RCC 7860 (cell line): ENCODE measurements around the gene TARBP2.

Experiments
- DNase-seq: peaks from one replicate; pipeline ENCODE4 v3.0.0-alpha.2; 2015; ENCODE audit warnings: low spot score
- FAIRE-seq: peaks from 2 replicates; lab custom pipeline; 2012; peaks lifted over from hg19 to GRCh38; lab: Jason Lieb, UNC

Gene TARBP2

DNA sequence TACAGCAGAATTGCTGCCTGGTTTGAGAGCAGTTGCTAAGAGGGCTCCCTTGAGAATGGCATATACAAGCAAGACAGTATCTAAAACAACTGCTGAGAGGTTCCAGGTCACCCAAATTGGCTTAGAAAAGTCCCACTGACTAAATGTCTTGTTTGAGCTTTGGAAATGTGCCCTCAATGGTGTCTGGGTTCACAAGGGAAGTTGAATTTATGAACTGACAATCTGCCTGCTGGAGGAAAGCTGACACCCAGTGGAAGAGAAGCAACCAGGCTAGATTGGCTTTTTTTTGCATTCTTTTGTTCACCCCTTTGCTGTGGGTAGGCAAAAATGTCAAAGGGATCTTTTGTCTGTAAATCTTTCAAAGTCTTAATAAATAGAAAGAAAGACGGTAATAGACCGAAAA lies 50.8 kb downstream of the TARBP2 start:
- DNase-seq (no peak), FAIRE-seq (no peak)

DNA sequence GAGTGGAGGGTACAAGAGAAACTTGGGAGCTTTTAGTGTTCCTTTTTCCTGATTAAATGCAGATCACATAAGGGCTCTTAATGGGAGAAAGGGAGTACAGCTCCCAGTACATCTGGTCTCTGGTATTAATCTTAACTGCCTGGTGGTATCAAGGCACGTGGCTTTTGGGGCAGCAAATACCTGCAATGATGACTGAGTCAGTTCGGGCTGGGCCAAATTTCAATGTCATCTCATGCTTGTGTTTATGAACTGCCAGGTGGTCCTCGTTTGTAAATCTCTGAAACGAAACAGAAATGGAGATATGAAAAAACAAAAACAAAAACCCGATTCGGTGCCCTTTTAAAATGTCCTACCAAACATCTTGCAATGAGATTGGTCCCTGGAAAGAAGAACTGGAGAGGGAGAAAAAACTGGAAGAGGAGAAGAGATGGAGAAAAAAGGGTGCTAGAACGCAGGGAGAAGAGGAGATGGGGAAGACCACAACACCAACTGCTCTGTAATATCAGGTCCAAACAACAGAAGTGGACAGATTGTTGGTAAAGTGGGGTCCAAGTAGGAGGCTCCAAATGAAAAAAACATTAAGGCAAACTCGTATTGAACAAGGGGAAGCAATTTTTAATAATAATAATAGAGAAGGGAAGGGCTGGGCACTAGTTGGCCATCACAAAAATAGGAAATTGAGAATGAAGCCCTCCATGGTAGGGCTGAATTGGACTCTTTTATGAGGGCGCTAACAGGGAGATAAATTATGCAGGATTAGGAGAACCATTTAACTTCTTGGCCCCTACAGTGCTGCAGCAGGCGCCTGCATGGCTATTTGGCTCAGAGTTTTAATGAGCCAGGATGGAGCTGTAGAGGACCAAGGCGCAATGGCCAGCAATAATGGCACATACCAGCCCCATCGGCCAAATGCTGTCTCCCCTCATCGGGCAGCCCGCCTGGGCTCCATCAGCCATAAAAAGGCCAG lies 51.6 kb downstream of the TARBP2 start:
- FAIRE-seq: no peak
- DNase-seq: no peak
